ENCODE measurements around the gene DHX8.
"Not testable (repeated sequence)": the region's sequence is repeated elsewhere in the genome, so short reads cannot be mapped to it uniquely, and the experiment has no call there.

The DHX8 gene

DNA sequence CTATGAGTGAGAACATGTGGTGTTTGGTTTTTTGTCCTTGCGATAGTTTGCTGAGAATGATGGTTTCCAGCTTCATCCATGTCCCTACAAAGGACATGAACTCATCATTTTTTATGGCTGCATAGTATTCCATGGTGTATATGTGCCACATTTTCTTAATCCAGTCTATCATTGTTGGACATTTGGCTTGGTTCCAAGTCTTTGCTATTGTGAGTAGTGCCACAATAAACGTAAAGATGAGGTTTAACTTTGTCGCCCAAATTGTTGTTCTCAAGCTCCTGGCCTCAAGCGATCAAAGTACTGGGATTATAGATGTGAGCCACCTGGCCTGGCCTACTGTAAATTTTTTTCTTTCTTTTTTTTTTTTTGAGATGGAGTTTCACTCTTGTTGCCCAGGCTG lies 21.2 kb upstream of the DHX8 start:
- DNase-seq, result not testable (repeated sequence)

DNA sequence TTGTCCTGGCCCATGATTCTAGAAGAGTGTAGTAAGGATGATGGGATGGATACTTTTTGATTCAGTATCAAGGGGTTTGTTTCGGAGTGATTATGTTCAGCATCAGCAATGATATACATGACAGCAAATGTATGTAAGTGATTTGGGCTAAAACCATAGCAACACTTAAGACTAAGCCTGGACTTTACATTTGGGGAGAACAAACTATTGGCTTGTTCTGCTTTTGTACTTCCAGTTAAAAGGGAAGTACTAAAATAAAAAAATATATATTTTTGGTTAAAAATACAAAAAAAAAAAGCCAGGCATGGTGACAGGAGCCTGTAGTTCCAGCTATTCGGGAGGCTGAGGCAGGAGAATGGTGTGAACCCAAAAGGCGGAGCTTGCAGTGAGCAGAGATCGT lies 20.5 kb upstream of the DHX8 start:
- DNase-seq, result no peak

DNA sequence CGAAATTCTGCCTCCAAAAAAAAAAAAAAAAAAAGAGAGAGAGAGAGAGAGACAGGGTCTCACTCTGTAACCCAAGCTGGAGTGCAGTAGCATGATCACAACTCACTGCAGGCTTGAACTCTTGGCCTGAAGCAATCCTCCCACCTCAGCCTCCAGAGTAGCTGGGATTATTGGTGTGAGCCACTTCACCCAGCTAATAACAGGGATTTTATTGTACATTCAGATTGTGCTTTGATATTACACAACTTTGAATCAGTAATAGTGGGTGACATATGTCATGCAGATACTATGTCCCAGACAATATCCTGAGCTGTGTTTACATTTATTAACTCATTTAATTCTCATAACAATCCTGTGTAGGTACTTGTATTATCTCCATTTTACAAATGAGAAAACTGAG lies 19.7 kb upstream of the DHX8 start:
- DNase-seq, result no peak

DNA sequence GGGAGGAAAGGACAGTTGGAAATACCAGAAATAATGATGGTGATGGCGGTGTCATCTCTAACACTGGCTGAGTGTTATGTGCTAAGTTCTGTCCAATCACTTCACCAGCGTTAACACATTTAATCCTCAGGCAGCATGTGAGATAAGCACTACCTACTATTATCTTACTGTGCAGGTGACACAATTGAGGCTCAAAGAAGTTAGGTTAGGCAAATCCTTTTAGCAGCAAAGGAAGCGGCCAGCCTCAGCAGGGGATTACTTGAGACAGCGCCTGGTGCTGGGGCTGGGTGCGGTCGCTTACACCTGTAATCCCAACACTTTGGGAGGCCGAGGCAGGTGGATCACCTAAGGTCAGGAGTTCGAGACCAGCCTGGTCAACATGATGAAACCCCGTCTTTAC lies 18.7 kb upstream of the DHX8 start:
- DNase-seq, result no peak

DNA sequence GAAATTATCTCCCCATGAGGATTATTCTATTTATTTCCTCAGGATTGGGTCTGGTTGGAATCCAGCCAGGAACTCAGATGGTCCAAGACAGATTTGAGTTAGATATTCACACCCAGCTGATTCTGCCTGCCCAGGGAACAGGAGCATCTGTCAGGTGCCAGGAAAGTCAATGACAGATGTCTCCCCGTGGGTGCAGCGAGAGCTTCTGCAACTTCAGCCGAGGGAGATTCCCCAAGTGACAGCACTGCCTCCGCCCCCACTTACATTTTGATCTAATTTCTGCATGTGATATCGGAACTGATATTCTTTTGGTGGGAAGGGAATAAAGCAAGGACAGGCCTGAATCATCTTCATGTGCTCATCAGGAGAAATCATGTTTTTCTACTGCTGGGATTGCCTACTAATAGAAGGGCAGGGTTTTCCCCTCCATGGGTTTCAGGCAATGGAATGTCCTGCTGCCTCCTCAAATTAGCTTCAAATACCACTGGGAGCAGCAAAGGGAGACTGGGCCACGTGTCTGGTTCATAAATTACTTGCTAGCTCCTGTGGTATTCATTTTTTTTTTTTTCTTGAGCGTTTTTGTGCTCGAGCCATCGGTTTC lies 15.7 kb upstream of the DHX8 start:
- DNase-seq, result no peak

DNA sequence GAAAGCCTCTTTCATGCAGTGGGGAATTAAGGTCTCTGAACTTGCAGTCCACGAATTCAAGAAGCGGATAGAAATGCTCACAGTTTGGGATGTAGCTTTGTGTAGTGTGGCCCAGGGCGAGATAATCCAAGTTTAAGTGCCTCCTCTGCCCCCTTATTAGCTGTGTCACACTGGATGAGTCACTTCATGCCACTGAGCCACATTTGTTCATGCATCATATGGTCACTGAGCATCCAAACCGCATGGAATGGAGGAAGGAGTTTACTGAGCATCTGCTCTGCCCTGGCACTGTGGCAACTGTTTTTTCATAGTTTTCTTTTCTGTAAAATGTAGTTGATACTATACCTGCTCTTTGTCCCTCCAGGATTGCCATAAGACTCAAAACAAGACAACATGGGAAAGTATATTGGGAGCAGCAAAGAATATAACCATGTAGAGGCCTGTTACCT lies 15.1 kb upstream of the DHX8 start:
- no peak for DNase-seq

DNA sequence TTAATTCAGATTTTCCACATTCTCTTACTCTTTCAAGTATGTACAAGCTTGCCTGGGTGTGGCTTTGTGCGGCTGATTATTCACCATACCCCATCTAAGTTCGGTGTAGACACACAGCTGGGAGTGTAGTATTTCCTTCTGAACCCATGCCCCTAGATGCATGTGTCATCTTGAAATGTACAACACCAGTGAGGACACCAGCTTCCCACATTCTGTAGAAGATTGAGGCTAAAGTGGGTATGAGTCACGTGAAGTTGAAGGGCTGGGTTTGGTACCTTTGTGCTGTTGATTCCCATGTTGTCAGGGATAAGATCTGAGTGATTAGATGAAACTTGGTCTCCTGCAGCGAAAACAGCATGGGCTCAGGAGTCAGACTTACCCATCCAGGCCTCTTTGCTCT lies 14.6 kb upstream of the DHX8 start:
- no peak for DNase-seq

DNA sequence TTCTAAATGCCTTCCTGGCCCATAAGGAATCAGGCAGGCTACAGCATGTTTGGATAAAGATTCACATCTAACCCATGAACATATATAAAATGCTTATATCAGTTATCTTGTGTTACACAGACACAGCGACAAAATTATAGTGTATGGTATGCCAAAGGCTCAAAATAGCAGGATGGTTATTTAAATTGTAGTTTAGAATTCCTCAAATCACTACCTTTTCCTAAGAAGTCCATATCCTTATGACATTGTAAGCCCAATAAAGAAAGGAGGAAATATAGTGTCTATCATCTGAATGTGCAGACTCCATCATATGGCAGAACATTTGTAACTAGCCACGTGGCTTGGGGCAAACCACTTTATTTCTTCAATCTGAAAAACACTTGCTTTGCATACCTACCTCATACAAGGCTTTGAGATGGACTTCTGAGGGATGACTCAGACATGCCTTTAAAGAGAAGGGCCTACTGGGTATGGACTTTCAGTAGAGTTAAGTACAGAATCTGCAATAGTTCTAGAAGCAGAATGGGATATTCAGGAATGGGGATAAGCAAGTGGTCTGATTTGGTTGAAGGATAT lies 12.1 kb upstream of the DHX8 start:
- DNase-seq, result no peak

DNA sequence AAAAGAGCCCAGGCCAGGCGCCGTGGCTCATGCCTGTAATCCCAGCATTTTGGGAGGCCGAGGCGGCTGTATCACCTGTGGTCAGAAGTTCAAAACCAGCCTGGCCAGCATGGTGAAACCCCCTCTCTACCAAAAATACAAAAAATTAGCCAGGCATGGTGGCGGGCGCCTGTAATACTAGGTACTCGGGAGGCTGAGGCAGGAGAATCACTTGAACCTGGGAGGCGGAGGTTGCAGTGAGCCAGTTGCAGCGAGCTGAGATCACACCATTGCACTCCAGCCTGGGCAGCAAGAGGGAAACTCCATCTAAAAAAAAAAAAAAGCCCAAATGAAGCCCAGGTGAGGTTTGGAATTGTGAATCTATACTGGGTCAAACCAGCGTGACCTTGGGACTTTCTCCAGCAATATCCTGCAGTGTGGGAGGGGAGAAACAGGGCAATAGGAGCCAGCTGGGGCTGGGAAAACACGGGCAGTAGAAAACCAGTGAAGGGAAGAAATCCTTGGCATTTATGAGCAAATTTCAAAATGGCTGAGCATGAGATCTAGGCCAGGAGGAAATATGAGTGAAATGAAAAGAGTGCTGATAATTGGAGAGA lies 8.2 kb upstream of the DHX8 start:
- no peak for DNase-seq

DNA sequence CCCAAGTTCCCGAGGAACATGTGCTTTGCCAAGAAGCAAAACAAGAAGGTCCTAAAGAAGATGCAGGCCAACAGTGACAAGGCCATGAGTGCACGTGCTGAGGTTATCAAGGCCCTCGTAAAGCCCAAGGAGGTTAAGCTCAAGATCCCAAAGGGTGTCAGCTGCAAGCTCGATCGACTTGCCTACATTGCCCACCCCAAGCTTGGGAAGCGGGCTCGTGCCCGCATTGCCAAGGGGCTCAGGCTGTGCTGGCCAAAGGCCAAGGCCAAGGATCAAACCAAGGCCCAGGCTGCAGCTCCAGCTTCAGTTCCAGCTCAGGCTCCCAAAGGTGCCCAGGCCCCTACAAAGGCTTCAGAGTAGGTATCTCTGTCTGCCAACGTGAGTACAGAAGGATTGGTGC lies 7.5 kb upstream of the DHX8 start:
- DNase-seq, result not testable (repeated sequence)

DNA sequence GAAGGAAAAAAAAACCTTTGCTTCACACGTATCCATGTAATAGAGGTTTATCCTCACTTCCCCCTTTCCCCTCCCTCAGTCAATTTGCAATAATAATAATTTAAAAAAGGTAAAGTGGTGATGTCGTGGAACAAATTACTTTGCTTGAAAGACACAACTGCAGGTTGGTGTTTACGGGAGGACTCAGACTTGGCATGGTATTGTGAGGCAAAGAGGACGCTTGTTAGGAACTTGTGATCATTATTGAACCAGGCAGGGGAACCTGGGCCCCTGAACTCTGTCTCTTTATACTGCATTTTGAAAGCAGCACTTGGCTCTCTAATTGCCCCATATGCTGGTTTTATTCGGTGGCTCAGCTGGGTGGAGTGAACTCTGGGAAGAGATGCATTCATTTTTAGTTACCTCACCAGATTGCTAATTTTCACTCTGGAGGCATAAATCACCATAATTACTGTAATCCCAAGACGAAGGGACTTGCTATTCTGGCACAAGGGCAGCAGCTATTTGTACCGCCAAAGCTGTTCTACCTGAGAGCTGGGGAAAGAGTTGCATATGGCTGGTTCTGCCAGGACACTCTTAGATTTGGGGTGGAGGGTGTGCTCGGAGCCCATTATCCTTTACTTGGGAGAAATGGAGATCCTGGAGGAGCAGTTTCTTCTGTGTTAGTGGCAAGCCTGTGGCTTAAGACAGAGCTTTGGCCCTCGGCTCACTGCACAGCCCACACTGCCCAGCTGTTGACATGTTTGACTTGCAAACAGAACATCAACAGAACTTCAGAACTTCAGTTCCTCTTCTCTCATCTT lies 5.7 kb upstream of the DHX8 start:
- DNase-seq, result no peak

DNA sequence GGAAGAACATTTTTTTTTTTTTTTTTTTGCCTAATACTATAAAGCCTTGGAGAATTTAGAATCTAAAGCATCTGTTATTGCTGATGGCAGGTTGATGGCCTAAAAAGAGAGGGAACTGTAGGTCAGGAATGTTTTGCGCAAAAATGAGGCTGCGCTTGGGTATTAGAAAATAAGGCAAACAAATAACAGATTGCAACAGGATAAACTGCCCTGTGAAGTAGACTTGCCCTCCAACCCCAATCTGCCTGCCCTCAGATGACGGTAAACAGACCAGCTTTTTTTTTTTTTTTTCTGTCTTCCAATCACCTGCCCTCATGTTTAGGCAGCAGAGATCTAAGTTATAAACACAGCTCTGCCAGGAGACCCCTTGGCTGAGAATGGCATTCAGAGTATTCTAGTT lies 3.8 kb upstream of the DHX8 start:
- DNase-seq, result no peak

DNA sequence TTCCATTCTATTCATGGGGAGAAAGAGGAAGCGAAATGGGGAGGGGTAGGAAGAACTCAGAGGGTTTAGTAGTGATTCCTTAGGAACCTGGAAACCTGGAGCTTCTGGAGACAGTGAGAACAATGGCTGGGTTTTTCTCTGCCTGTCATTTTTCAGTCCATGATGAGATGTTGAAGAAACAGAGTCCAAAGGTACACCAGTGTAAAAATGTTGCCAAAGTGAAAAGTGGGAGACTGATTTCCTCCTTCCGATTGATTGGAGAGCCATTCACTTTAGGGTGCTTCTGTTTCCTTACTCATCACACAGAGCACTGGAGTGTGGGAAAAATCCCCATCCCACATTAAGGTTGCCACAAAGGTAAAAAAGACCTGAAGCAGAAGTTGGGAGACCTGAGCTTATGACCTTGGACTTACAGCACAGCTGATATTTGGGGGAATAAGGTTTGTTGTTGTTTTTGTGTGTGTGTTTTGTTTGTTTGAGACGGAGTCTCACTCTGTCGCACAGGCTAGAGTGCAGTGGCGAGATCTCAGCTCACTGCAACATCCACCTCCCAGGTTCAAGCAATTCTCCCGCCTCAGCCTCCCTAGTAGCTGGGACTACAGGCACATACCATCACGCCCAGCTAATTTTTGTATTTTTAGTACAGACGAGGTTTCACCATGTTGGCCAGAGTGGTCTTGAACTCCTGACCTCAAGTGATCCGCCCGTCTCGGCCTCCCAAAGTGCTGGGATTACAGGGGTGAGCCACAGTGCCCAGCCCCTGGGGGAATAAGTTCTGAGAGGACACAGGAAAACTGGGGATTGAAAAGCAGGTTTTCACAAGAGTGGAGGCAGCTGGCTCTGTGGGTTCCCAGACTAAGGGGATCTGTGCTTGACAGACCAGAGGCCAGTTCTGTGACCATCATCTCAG lies 1.4 kb upstream of the DHX8 start:
- DNase-seq, result no peak

DNA sequence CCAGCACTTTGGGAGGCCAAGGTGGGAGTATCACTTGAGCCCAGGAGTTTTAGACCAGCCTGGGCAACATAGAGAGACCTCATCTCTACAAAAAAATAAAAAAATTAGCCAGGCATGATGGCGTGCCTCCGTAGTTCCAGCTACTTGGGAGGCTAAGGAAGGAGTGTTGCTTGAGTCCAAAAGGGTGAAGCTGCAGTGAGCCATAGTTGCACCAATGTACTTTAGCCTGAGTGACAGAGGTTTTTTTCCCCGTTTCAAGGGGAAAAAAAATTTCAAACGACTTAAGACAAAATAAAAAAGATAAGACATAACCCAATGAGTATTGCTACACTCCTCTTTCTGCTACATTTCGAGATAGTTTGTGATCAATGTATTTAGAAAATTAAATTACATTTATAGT lies 6.8 kb downstream of the DHX8 start:
- DNase-seq, result no peak

DNA sequence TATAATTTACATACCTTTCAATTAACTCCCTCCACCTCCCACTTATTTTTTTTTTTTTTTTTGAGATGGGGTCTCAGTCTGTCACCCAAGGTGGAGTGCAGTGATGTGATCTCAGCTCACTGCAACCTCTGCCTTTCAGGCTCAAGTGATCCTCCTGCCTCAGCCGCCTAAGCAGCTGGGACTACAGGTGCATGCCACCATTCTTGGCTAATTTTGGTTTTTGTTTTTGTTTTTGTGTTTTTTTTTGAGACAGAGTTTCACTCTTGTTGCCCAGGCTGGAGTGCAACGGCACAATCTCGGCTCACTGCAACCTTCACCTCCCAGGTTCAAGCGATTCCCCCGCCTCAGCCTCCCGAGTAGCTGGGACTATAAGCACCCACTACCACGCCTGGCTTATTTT lies 25.7 kb downstream of the DHX8 start:
- DNase-seq, result not testable (repeated sequence)

DNA sequence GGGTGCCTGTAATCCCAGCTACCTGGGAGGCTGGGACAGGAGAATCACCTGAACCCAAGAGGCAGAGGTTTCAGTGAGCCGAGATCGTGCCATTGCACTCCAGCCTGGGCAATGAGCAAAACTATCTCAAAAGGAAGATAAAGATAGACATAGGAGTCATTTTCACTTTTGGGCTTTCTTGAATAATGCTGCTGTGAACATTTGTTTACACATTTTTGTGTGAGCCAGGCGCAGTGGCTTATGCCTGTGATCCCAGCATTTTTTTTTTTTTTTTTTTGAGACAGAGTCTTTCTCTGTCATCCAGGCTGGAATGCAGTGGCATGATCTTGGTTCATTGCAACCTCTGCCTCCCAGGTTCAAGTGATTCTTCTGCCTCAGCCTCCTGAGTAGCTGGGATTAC lies 27.4 kb downstream of the DHX8 start:
- not testable (repeated sequence) for DNase-seq

DNA sequence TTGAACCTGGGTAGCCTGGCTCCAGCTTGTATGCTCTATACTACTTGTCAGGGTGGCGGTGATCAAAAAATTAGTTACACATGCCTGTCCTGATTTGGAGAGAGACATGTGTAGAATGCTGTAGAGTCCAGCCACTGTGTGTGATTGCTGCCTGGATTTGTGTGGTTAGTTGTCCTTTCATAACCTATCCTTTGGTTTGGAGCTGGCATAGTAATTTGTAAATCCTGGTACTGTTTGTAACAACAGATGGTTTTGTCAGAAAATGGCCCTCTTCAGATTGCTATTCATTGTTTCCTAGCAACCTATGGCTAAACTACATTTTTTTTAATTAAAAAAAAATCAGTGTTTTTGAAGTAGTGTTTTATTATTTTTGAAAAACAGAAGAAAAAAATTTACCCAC lies 31.9 kb downstream of the DHX8 start:
- no peak for DNase-seq

DNA sequence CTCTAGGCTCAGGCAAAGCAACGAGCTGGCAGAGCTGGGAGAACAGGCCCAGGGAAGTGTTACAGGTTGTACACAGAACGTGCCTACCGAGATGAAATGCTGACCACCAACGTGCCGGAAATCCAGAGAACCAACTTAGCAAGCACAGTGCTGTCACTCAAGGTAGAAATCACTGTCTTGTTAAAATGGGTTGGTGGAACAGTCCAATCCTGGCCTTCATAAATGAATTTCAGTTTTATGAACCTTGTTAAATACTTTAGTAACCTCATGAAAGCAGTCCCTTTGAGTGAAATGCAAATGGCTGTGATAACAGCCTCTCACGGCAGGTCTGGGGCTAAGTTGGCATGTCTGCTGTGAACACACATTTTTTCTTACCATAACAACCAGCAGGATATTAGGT lies 33.4 kb downstream of the DHX8 start:
- DNase-seq, result no peak

DNA sequence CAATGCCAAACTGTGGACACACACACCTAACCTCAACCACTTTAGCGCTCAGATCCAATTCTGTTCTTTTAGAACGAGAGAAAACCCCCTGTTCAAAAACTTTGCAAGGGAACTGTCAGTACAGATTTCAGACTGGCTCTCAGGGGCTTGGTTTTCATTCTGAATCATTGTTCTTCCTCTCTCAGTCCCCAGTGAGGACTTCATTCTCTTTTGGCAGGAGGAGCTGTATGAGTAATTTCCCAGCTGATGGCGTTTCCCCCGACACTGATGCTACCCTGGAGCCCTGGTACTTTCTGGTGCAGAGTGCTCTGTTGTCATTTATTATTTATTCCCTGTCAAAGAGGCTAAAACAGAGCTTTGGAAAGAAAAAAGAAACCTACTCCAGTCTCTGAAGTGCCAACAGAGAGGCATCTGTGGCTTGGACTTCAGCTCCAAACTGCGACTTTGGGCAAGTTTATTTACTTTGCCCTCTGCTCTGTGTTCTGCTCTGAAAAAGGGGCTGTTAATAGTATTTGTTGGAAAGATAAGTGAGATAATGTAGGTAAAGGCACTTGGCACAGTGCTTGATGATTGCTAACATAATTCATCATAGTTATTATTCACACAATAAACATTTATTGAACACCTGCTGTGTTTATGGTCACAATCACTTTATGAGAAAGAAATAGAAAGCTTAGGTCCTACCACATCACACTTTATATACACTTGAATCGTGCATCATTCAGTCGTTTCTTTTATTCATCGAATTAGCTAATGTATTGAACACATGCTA lies 34.0 kb downstream of the DHX8 start:
- no peak for DNase-seq

DNA sequence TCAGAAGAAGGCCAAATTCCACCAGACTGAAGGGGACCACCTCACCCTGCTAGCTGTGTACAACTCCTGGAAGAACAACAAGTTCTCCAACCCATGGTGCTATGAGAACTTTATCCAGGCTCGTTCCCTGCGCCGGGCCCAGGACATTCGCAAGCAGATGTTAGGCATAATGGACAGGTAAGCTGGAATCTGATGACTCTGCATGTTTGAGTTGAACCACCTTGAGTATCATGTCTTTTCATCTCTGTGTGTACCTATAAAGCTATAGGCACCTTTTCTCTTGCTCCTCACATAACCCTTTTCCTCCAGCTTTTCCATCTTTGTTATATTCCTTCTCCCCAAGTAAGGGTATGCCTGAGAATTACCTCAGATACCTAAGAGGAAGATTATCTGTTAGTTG lies 37.6 kb downstream of the DHX8 start:
- no peak for DNase-seq

DNA sequence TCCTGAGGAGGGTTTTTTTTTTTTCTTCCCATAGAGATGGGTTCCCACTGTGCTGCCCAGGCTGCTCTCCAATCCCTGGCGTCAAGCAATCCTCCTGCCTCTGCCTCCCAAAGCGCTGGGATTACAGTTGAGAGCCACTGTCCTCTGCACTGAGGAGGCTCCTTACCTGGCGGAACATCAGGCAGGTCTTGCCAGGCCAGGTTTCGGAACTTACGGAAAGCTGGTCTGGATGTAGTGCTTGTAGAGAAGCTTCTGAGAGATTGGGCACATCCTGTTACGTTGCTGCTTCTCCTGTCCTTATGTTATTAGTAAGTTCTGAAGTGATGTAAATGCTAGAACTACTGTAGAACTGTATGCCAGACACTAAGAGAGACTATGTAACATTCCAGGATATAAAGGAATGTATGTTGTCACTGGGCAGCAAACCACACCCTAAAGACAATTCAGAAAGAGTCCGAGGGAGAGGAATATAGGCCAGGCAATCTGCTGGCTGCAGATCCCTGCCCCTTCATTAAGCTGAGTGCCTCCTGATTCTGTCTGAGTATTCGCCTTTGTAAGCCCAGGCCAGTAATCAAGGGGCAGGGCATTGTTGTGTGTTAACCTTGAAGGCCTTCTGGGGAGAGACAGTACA lies 41.3 kb downstream of the DHX8 start:
- no peak for DNase-seq
